Right lobe of liver (tissue), 4 donors: Measurements from ENCODE around the gene CCT3.

Source experiments
- POLR2A ChIP-seq: fragments of 450-650 bp; IDR thresholded peaks from one replicate; pipeline ENCODE4 v1.6.1; 2017; ENCODE audit warnings: antibody characterized with exemption, mild to moderate bottlenecking
- TF ChIP-seq, protein P1 (sequence below), 4 donors: fragments of 200-600 bp in 3 of 4; fragments of 450-650 bp in 1 of 4; IDR thresholded peaks; one replicate each; pipeline versions ENCODE4 v1.5.1 to v1.8.0; 2016 to 2022; ENCODE audit warnings: antibody characterized with exemption in 4 of 4, mild to moderate bottlenecking in 2 of 4
- donor health status: DM: no; HTN: no; CAD: no.
- donor health status: DM: no; HTN: no; CAD: no.
- donor health status: DM: no; HTN: yes; CAD: no.

DNA sequence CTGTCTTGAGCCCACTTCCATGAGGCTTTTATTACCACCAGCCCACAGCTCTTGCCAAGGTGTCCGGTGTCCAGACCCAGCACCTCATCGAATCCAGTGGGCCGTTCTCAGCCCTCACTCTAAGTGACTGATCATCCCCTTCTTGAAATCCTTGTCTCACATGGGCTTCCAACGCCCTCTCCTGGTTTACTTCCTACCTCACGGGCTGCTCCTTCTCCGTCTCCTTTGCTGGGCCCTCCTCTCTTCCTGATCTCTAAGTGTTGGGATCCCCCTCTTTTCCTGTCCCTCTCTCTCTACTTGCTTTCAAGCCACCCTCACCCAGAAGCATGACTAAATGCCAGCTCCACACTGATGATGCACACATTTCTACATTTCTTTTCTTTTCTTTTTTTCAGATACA is 21.9 kb upstream of the CCT3 start:
- TF ChIP-seq, protein P1, sequence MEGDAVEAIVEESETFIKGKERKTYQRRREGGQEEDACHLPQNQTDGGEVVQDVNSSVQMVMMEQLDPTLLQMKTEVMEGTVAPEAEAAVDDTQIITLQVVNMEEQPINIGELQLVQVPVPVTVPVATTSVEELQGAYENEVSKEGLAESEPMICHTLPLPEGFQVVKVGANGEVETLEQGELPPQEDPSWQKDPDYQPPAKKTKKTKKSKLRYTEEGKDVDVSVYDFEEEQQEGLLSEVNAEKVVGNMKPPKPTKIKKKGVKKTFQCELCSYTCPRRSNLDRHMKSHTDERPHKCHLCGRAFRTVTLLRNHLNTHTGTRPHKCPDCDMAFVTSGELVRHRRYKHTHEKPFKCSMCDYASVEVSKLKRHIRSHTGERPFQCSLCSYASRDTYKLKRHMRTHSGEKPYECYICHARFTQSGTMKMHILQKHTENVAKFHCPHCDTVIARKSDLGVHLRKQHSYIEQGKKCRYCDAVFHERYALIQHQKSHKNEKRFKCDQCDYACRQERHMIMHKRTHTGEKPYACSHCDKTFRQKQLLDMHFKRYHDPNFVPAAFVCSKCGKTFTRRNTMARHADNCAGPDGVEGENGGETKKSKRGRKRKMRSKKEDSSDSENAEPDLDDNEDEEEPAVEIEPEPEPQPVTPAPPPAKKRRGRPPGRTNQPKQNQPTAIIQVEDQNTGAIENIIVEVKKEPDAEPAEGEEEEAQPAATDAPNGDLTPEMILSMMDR (IDR thresholded peaks at IDR 0.05), result no peak
- TF ChIP-seq POLR2A, result no peak
